Activated CD4-positive, CD25-positive, alpha-beta regulatory T cell treated with anti-CD3 and anti-CD28 coated beads, Interleukin-2, amount 50 U/mL, for 72 hours (primary cell): Measurements from ENCODE around the gene CCNG1.
"Not testable (repeated sequence)": the region's sequence is repeated elsewhere in the genome, so short reads cannot be mapped to it uniquely, and the experiment has no call there.

Source experiments
- DNase-seq: peaks from one replicate; pipeline ENCODE4 v3.0.0; 2021

The CCNG1 gene

GRCh38 chr5:163444526-163444925 lies 7.1 kb downstream of the CCNG1 start:
- no peak for DNase-seq

GRCh38 chr5:163445345-163445744 lies 8.0 kb downstream of the CCNG1 start:
- no peak for DNase-seq

DNA sequence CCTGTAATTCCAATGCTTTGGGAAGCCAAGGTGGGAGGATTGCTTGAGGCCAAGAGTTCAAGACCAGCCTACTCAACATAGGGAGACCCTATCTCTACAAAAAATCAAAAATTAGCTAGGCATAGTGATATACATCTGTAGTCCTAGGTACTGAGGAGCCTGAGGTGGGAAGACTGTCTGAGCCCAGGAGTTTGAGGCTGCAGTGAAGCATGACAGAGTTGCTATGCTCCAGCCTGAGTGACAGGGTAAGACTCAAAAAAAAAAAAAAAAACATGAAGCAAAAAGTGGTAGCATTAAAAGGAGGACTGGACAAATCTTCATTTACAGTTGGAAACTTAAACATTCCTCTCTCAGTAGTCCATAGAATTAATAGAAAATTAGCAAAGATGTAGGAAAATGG lies 9.8 kb downstream of the CCNG1 start:
- DNase-seq = no peak

DNA sequence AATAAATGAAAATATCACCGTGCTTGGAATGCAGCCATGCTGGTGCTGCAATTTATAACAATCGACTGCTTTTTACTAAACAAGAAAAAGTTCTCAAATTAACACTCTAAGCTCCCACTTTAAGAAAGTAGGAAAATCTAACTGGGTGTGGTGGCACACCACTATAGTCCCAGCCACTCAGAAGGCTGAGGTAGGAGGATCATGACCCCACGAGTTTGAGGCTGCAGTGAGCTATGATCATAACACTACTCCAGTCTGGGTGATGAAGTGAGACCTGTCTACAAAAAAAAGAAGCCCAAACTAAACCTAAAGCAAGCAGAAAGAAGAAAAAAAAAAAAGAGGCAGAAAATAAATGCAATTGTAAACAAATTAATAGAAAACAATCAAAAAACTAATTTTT lies 10.5 kb downstream of the CCNG1 start:
- no peak for DNase-seq

- no peak for DNase-seq
Observed at GRCh38 chr5:163448491-163448890, 11.1 kb downstream of the CCNG1 start.

DNA sequence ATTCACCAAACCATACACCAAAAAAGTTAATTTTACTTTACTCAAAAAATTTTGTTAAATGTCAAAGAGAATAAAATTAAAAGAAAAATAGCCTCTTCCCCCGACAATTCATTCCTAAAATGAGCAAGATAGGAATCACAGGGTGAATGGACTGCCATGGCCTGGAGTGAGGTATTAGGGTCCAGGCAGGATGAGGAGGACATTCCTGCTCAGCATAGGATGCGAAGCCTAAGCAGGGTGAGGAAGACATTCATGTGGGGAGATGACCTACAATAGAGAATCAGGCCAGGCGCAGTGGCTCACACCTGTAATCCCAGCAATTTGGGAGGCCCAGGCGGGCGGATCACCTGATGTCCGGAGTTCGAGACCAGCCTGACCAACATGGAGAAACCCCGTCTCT lies 14.1 kb downstream of the CCNG1 start:
- DNase-seq = no peak

DNA sequence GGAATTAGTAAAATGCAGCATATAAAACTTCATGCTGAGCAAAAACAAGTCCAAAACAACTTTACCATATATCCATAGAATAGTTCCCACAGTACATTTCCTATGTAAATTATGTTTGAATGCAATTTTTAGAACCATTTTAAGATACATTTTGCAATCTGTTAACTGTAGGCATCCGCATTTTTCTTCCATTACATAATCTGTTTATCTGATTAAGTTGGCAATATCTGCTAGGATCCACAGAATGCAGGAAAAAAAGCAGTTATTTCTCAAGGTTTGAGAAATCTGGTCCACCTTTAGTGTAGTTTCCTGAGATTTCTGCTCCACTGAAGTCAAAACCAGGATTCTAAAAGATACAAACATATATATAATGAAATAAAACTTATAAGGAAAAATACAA lies 16.3 kb downstream of the CCNG1 start:
- no peak for DNase-seq

GRCh38 chr5:163455406-163455805 lies 18.0 kb downstream of the CCNG1 start:
- DNase-seq = not testable (repeated sequence)

DNA sequence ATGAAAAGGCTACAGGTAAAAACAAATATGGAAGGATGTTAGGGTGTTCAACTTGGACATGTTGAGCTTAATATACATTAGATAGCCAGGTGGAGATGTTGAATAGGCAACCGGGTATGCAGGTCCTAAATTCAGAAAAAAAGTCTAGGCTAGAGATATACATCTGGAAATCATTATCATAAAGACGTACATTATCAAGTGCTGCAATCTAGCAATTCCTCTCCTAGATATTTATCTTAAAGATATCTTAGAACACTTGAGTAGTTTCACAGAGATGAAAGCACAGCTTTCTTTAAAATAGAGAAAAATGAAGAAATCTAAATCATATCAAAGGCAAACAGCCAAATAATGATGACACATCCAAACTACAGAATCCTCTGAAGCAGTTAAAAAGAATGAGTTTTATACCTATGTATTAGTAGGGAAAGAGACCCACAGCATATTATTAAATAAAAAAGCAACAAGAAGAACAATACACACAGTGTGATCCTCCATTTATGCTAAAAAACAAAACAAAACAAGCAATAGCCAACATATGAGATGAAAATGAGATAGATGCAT lies 18.7 kb downstream of the CCNG1 start:
- DNase-seq = no peak

DNA sequence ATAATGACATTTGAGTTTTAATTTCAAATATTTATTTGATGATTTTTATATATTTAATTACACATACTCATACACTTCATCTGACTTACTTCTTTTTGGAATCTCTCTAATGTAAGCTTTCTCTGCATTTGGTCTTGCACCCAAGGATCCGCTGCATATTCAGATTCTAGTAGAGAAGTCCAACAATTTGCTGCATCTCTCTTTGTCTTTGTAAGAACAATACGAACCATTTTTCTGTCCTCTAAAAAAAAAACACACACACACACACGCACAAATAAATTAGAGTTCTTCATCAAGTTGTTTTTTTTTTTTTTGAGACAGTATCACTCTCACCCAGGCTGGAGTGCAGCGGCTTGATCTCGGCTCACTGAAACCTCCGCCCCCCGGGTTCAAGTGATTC lies 19.4 kb downstream of the CCNG1 start:
- no peak for DNase-seq

DNA sequence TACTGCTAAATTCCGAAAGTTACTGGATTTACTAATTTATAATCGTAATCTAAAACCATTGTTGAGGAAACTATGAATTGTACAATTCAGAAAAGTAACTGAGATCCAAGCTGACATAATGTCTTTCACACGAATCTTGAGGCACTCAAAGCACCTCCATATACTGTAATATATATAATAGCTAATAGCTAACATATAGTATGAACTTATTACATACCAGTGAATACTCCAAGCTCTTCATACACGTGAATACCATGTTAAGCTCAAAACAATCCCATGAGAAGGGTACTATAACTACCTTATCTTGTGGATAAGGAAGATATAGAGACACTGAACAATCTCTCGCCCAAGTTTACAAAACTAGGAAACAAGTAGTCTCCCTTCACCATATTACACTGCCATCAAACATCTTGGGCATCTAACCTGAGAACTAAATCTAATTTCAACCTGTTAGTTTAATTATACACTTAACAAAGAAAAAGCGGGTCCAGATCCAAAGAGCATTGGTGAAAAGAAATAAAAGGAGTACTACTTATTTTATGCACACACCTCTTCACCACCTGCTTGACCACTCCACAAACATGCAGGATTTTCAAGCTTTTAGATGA lies 21.5 kb downstream of the CCNG1 start:
- DNase-seq = no peak

- DNase-seq = no peak
Observed at GRCh38 chr5:163459462-163459818, 22.0 kb downstream of the CCNG1 start.

DNA sequence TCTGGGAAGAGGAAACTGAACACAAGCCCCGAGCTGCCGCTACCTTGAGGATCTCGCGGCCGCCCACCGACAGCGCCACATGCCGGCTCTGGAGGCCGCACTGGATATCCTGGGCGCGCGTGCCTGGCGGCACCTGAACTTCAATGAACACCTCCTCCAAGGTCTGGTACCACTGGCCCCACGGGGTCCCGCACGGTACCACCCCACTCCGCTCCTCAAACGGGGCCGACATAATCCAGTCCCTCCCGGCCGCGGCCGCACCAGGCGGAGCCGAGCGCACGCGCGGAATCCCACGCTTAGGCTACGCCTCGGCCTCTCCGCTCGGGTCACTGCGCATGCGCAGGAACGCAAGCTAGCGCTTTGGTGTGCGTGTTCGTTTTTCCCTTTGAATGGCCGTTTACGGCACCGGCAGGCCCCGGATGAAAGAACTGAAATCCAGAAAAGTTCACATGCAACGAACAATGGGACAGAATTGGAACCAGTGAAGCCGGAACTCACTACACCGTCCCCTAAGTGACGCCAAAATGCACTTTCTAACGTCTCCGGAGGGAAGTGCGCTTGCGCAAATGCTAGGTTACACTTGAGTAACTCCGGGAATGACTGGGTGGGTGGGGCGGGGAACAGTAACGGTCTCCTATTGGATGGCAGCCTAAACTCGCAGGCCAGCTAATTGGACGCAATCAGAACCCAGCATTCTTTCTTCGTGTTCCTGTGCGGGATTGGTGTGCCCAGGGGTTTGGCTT lies 22.6 kb downstream of the CCNG1 start, which contains the start of gene NUDCD2:
TSS of gene NUDCD2 (minus strand) at position 284 of the 743 bp plus-strand sequence. CDS start at position 232, 52 bp downstream.
- peak; percentile 95 for DNase-seq

DNA sequence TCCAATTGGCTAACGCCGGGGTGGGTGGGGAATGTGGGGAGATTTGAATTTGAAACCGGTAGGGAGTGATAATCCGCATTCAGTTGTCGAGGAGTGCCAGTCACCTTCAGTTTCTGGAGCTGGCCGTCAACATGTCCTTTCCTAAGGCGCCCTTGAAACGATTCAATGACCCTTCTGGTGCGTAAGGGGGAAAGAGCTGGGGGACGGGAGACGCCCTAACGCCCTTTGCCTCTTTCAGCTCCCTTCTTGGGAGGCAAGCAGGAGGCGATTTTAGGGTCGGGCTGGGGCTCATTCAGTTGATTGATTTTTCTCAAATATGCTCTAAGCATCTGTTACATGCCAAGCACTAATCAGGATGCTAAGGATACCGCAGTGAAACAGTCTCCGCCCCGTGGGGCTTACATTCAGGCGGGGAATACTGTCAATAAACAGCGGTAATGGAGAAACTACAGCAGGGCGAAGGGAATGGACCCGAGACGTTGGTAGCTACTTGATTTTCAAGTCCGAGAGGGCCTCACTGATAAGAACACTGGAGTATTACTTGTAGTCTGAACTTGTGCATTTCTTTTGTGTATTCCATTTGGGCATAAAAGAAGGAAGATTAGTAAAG lies 23.3 kb downstream of the CCNG1 start, which contains the start of gene HMMR:
TSS of gene HMMR (plus strand) at position 71 of the 610 bp plus-strand sequence. CDS start at position 132, 61 bp downstream.
- DNase-seq = no peak

DNA sequence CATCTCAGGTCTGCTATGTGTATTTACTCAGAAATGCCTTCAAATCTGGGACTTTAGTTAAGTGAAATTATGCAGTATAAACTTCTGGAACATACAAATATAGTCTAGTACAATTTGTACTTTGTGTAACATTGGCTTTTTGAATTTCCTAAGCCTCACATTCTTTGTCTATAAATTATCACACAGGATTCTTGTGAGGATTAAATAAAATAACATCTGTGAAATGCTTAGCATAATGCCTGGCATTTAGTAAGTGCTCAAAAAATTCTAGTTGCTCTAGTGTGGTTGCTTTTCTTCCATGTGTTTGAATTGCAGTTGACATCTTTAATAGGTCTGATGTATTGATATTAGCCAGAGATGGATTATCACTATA lies 25.7 kb downstream of the CCNG1 start:
- DNase-seq = no peak

- DNase-seq = no peak
Observed at GRCh38 chr5:163467682-163468081, 30.3 kb downstream of the CCNG1 start.

DNA sequence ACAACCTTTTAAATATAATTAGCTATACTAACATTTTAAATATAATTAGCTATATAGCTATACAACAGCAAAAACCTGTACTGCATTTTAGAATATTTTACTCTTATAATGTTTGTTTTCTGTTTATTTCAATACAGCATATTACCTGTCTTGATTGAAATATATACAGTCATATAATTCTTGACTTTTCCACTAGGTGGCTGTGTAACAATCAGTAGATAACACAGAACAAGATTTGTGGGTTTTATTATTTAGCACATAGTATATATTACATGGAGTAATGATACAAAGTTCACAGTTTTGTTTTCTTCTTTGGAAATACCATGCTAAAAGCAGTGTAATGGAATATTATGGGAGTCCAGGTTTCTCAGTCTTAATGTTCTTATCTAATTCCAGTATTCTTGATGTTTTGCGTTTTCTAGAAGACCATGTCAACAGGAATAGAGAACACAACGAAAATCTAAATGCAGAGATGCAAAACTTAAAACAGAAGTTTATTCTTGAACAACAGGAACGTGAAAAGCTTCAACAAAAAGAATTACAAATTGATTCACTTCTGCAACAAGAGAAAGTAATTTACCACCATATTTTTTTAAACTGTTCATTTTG lies 36.3 kb downstream of the CCNG1 start:
- DNase-seq = no peak

DNA sequence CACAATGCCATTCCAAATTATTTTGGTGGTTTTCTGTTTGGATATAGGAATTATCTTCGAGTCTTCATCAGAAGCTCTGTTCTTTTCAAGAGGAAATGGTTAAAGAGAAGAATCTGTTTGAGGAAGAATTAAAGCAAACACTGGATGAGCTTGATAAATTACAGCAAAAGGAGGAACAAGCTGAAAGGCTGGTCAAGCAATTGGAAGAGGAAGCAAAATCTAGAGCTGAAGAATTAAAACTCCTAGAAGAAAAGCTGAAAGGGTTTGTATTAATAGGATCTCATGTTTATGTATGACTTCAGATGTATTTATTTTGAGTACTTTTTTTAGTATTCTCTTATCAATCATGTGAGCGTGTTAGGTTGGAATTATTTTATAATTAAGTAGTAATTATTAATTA lies 38.0 kb downstream of the CCNG1 start:
- DNase-seq = no peak

DNA sequence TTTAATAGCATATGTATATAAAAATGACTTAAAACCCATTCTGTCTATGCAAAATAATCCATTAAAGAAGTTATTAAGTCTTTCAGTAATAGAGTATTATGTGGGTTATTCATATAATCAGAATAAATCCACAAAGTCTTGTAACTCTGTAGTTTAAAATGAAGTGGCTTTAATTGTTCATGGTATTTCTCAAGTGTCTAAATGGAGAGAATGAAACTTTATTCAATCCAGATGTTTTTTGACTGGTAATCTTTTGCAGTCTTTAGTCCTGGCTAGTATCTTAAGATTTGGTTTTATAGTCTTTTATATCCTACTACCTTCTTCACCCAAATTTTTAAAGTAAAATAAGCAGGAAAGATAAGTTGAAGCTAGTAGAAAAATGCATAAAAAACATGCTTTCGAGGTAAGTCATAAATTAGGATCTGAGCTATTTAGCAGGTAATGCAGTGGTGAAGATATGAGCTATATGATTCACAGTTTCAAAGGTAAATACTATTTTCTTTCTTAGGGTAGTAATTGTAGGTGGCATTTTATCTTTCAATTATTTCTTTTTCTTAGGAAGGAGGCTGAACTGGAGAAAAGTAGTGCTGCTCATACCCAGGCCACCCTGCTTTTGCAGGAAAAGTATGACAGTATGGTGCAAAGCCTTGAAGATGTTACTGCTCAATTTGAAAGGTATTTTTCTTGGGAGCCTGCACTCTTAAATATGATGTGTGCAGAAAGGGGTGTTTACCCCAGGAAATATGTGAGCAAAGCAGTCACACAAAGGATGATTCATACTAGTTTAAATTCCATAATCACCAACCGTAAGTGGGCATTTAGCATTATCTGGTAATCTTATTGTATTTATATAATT lies 41.0 kb downstream of the CCNG1 start:
- DNase-seq = no peak

- DNase-seq = no peak
Observed at GRCh38 chr5:163478982-163479271, 41.5 kb downstream of the CCNG1 start.

- DNase-seq = no peak
Observed at GRCh38 chr5:163489055-163489744, 51.8 kb downstream of the CCNG1 start.

GRCh38 chr5:163489745-163490075 lies 52.3 kb downstream of the CCNG1 start:
- DNase-seq = no peak
